Measurements from ENCODE around the gene ARRDC4.

DNA sequence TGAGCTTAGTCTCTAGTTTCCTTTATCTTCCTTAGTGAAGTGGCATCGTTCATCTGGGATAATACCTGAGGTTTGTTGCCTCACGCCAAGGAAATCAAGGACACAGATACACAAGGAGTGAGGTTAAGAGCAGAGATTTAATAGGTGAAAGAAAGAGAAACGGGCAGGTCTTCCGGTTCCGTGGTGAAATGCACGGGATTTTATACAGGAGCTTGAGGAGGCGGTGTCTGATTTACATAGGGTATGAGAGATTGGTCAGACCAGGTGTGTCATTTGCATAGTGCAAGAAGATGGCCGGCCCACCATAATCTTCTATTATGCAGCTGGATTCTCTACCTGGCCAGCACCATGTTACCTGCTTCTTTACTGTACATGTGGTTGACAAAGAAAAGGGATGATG, 17.2 kb downstream of the ARRDC4 start:
- TF ChIP-seq ELF4 (IDR thresholded peaks at IDR 0.05) (no peak), FOXA1 (IDR thresholded peaks at IDR 0.05) (no peak), ARNT (IDR thresholded peaks at IDR 0.05) (no peak), HDGF (IDR thresholded peaks at IDR 0.05; ENCODE audit: borderline replicate concordance) (no peak), FOXM1 (IDR thresholded peaks at IDR 0.05; ENCODE audit: borderline replicate concordance) (no peak), BHLHE40 (IDR thresholded peaks at IDR 0.05; ENCODE audit: borderline replicate concordance) (no peak), TARDBP (IDR thresholded peaks at IDR 0.05) (no peak), NFRKB (IDR thresholded peaks at IDR 0.05) (no peak)

Data from HEK293T (cell line).